ENCODE results near the gene DYRK4.

GRCh38 chr12:4530160-4530559 lies 31.8 kb upstream of the DYRK4 start:
- TF ChIP-seq, protein P1, sequence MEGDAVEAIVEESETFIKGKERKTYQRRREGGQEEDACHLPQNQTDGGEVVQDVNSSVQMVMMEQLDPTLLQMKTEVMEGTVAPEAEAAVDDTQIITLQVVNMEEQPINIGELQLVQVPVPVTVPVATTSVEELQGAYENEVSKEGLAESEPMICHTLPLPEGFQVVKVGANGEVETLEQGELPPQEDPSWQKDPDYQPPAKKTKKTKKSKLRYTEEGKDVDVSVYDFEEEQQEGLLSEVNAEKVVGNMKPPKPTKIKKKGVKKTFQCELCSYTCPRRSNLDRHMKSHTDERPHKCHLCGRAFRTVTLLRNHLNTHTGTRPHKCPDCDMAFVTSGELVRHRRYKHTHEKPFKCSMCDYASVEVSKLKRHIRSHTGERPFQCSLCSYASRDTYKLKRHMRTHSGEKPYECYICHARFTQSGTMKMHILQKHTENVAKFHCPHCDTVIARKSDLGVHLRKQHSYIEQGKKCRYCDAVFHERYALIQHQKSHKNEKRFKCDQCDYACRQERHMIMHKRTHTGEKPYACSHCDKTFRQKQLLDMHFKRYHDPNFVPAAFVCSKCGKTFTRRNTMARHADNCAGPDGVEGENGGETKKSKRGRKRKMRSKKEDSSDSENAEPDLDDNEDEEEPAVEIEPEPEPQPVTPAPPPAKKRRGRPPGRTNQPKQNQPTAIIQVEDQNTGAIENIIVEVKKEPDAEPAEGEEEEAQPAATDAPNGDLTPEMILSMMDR (IDR thresholded peaks at IDR 0.05), result no peak
- TF ChIP-seq SIN3A (IDR thresholded peaks at IDR 0.05; ENCODE audit: borderline replicate concordance, insufficient read depth, low read depth, low read length) (no peak), POLR2AphosphoS5 (IDR thresholded peaks at IDR 0.05; ENCODE audit: low read depth, low read length) (no peak)

All from Panc1 (cell line).